Fibroblast of mammary gland (primary cell): ENCODE results near the gene CSMD2.

Experiments
- DNase-seq: peaks from one replicate; pipeline ENCODE4 v3.0.0-alpha.2; 2010; ENCODE audit warnings: low read depth
- H3K4me3 ChIP-seq: 2 replicates; pipeline ENCODE4 v1.5.1; 2011; ENCODE audit warnings: low read depth, mild to moderate bottlenecking, low read length, moderate library complexity; ENCODE audit not compliant: control insufficient read depth
- CTCF ChIP-seq: conservative IDR thresholded peaks from 2 replicates; pipeline ENCODE4 v1.5.1; 2011; ENCODE audit warnings: low read depth, low read length, inconsistent platforms; ENCODE audit not compliant: control insufficient read depth, insufficient read depth

Gene CSMD2

GRCh38 chr1:33572387-33572786 is 592.6 kb downstream of the CSMD2 start:
- TF ChIP-seq CTCF = no peak
- H3K4me3 ChIP-seq = no peak overlapping the region
- no peak for DNase-seq

- no peak overlapping the region for H3K4me3 ChIP-seq
- no peak for DNase-seq
Measured at GRCh38 chr1:33569331-33569730, 595.7 kb downstream of the CSMD2 start.

GRCh38 chr1:33563699-33564098 is 601.3 kb downstream of the CSMD2 start:
- no peak for DNase-seq
- no peak overlapping the region for H3K4me3 ChIP-seq
- no peak for TF ChIP-seq CTCF

More at GRCh38 chr1:33569331-33569730, 595.7 kb downstream of the CSMD2 start:
- no peak for TF ChIP-seq CTCF

GRCh38 chr1:33562563-33562962 is 602.5 kb downstream of the CSMD2 start:
- no peak for DNase-seq
- no peak for TF ChIP-seq CTCF
- no peak overlapping the region for H3K4me3 ChIP-seq

- no peak overlapping the region for H3K4me3 ChIP-seq
- TF ChIP-seq CTCF = no peak
- DNase-seq = no peak
Measured at GRCh38 chr1:33561576-33561975, 603.5 kb downstream of the CSMD2 start.

- TF ChIP-seq CTCF = no peak
- peak; percentile 27 for DNase-seq
Measured at GRCh38 chr1:33560680-33561079, 604.4 kb downstream of the CSMD2 start.

GRCh38 chr1:33548721-33549120 is 616.3 kb downstream of the CSMD2 start:
- TF ChIP-seq CTCF = no peak
- no peak overlapping the region for H3K4me3 ChIP-seq
- DNase-seq = no peak

More at GRCh38 chr1:33560680-33561079, 604.4 kb downstream of the CSMD2 start:
- no peak overlapping the region for H3K4me3 ChIP-seq
